ENCODE results near the gene UBN1. TPM values are rescaled to one million over a fixed set of nuclear protein-coding genes. Genes with fewer than 3 reads are reported as not detected.

Gene UBN1
- total RNA-seq, 1 experiment from 2014 or later, result 32.8 TPM

GRCh38 chr16:4880006-4880580, 32.8 kb downstream of the UBN1 start:
- peaks cover 57% of the 10 kb centered on the region for H3K36me3 ChIP-seq (replicated peaks; ENCODE audit: control insufficient read depth, insufficient read depth, low read length)

GRCh38 chr16:4882000-4882632, 34.8 kb downstream of the UBN1 start:
- no peak overlapping the region for H3K4me3 ChIP-seq (ENCODE audit: insufficient read depth, low read depth, low read length)
- H3K27me3 ChIP-seq (ENCODE audit: control insufficient read depth, insufficient read depth, low read length), result no peaks in the 10 kb centered on the region
- peaks cover 51% of the 10 kb centered on the region for H3K36me3 ChIP-seq (replicated peaks; ENCODE audit: control insufficient read depth, insufficient read depth, low read length)
- DNase-seq, result no peak

More at GRCh38 chr16:4880006-4880580, 32.8 kb downstream of the UBN1 start:
- Histone ChIP-seq H3K27me3 (ENCODE audit: control insufficient read depth, insufficient read depth, low read length) (no peaks in the 10 kb centered on the region), H3K4me3 (ENCODE audit: insufficient read depth, low read depth, low read length) (no peak overlapping the region)
- DNase-seq, result no peak

- no peaks in the 10 kb centered on the region for H3K27me3 ChIP-seq (ENCODE audit: control insufficient read depth, insufficient read depth, low read length)
- H3K36me3 ChIP-seq (replicated peaks; ENCODE audit: control insufficient read depth, insufficient read depth, low read length), result peaks cover 50% of the 10 kb centered on the region
- no peak overlapping the region for H3K4me3 ChIP-seq (ENCODE audit: insufficient read depth, low read depth, low read length)
- DNase-seq, result no peak
These were observed 35.5 kb downstream of the UBN1 start for GRCh38 chr16:4882633-4883285.

- Histone ChIP-seq H3K27me3 (ENCODE audit: control insufficient read depth, insufficient read depth, low read length) (no peaks in the 10 kb centered on the region), H3K4me3 (ENCODE audit: insufficient read depth, low read depth, low read length) (no peak overlapping the region), H3K36me3 (replicated peaks; ENCODE audit: control insufficient read depth, insufficient read depth, low read length) (peaks cover 49% of the 10 kb centered on the region)
- DNase-seq, result no peak
These were observed 36.2 kb downstream of the UBN1 start for GRCh38 chr16:4883501-4883900.

GRCh38 chr16:4884209-4884608, 36.9 kb downstream of the UBN1 start:
- no peak for DNase-seq
- Histone ChIP-seq H3K27me3 (ENCODE audit: control insufficient read depth, insufficient read depth, low read length) (no peaks in the 10 kb centered on the region), H3K36me3 (replicated peaks; ENCODE audit: control insufficient read depth, insufficient read depth, low read length) (peaks cover 49% of the 10 kb centered on the region), H3K4me3 (ENCODE audit: insufficient read depth, low read depth, low read length) (no peak overlapping the region)

- Histone ChIP-seq H3K27me3 (ENCODE audit: control insufficient read depth, insufficient read depth, low read length) (no peaks in the 10 kb centered on the region), H3K36me3 (replicated peaks; ENCODE audit: control insufficient read depth, insufficient read depth, low read length) (peaks cover 47% of the 10 kb centered on the region)
- DNase-seq, result no peak
These were observed 37.9 kb downstream of the UBN1 start for GRCh38 chr16:4884972-4885874.

GRCh38 chr16:4886151-4886550, 38.9 kb downstream of the UBN1 start:
- H3K27me3 ChIP-seq (ENCODE audit: control insufficient read depth, insufficient read depth, low read length), result no peaks in the 10 kb centered on the region
- H3K4me3 ChIP-seq (ENCODE audit: insufficient read depth, low read depth, low read length), result no peak overlapping the region
- H3K36me3 ChIP-seq (replicated peaks; ENCODE audit: control insufficient read depth, insufficient read depth, low read length), result peaks cover 42% of the 10 kb centered on the region
- DNase-seq, result no peak

More at GRCh38 chr16:4884972-4885874, 37.9 kb downstream of the UBN1 start:
- H3K4me3 ChIP-seq (ENCODE audit: insufficient read depth, low read depth, low read length), result no peak overlapping the region

GRCh38 chr16:4888428-4889135, 41.3 kb downstream of the UBN1 start:
- Histone ChIP-seq H3K36me3 (replicated peaks; ENCODE audit: control insufficient read depth, insufficient read depth, low read length) (peaks cover 31% of the 10 kb centered on the region), H3K4me3 (ENCODE audit: insufficient read depth, low read depth, low read length) (no peak overlapping the region), H3K27me3 (ENCODE audit: control insufficient read depth, insufficient read depth, low read length) (no peaks in the 10 kb centered on the region)
- DNase-seq, result peak; percentile 63

GRCh38 chr16:4890026-4890425, 42.7 kb downstream of the UBN1 start:
- no peak for DNase-seq
- Histone ChIP-seq H3K36me3 (replicated peaks; ENCODE audit: control insufficient read depth, insufficient read depth, low read length) (peaks cover 30% of the 10 kb centered on the region), H3K4me3 (ENCODE audit: insufficient read depth, low read depth, low read length) (no peak overlapping the region), H3K27me3 (ENCODE audit: control insufficient read depth, insufficient read depth, low read length) (no peaks in the 10 kb centered on the region)

GRCh38 chr16:4890686-4891085, 43.4 kb downstream of the UBN1 start:
- Histone ChIP-seq H3K4me3 (ENCODE audit: insufficient read depth, low read depth, low read length) (no peak overlapping the region), H3K27me3 (ENCODE audit: control insufficient read depth, insufficient read depth, low read length) (no peaks in the 10 kb centered on the region), H3K36me3 (replicated peaks; ENCODE audit: control insufficient read depth, insufficient read depth, low read length) (peaks cover 33% of the 10 kb centered on the region)
- DNase-seq, result no peak

GRCh38 chr16:4891097-4891885, 44.0 kb downstream of the UBN1 start:
- H3K27me3 ChIP-seq (ENCODE audit: control insufficient read depth, insufficient read depth, low read length), result no peaks in the 10 kb centered on the region

GRCh38 chr16:4891886-4892216, 44.6 kb downstream of the UBN1 start:
- Histone ChIP-seq H3K36me3 (replicated peaks; ENCODE audit: control insufficient read depth, insufficient read depth, low read length) (peaks cover 31% of the 10 kb centered on the region), H3K4me3 (ENCODE audit: insufficient read depth, low read depth, low read length) (no peak overlapping the region), H3K27me3 (ENCODE audit: control insufficient read depth, insufficient read depth, low read length) (no peaks in the 10 kb centered on the region)
- DNase-seq, result peak; percentile 69

More at GRCh38 chr16:4891097-4891885, 44.0 kb downstream of the UBN1 start:
- no peak for DNase-seq
- Histone ChIP-seq H3K4me3 (ENCODE audit: insufficient read depth, low read depth, low read length) (no peak overlapping the region), H3K36me3 (replicated peaks; ENCODE audit: control insufficient read depth, insufficient read depth, low read length) (peaks cover 31% of the 10 kb centered on the region)

GRCh38 chr16:4892361-4893102, 45.3 kb downstream of the UBN1 start:
- Histone ChIP-seq H3K36me3 (replicated peaks; ENCODE audit: control insufficient read depth, insufficient read depth, low read length) (peaks cover 26% of the 10 kb centered on the region), H3K4me3 (ENCODE audit: insufficient read depth, low read depth, low read length) (no peak overlapping the region), H3K27me3 (ENCODE audit: control insufficient read depth, insufficient read depth, low read length) (no peaks in the 10 kb centered on the region)
- no peak for DNase-seq

Measured in H7 (cell line).